HG02571 (cell line): Measurements from ENCODE around the gene MSI2.

Experiments
- ATAC-seq: cut with Tn5 transposase; IDR thresholded peaks from one replicate; pipeline ENCODE4 v1.9.1; 2021; ENCODE audit warnings: mild to moderate bottlenecking, moderate library complexity; ENCODE audit not compliant: unreplicated experiment

The MSI2 gene

DNA sequence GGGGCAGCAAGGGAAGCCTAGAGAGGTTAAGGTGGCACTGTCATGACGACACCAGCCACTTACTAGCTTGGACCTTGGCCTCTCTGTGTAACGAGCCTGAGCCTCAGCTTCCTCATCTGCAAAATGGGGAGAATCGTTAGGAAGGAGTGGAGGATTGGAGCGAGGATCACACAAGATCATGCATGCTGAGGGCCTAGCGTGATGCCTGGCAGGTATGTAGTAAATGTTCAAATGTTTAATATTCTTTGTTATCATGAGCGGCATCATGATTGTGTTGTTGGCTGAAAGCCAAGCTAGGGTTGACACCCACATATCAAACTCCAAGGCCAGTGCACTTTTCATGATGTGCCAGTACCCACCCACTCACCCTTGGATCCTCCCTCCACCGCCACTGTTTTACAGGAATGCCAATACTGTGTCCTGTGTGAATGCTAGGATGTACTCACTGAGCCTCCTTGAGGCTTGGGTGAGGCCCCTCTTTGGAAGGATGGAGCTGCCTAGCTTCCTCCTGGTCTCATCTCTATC lies 192.5 kb downstream of the MSI2 start:
- no peak for ATAC-seq

DNA sequence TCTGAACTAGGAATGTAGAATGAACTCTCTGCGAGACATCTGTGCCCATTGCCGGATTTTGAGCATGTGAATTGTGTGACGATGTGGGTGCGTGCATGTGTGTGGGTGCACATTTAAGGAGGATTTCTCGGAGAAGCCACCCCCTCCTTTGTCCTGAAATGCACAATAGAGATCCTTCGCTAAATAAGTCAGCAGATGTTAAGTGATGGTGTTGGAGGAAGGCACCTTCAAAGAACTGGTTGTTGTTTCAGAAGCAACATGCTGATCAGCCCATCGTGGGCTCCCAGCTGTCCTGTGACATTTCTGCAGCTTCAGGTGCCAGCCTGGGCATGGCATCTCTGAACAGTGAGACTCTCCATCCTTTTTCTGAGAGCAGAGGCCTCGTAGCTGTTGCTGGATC lies 194.9 kb downstream of the MSI2 start:
- no peak for ATAC-seq

DNA sequence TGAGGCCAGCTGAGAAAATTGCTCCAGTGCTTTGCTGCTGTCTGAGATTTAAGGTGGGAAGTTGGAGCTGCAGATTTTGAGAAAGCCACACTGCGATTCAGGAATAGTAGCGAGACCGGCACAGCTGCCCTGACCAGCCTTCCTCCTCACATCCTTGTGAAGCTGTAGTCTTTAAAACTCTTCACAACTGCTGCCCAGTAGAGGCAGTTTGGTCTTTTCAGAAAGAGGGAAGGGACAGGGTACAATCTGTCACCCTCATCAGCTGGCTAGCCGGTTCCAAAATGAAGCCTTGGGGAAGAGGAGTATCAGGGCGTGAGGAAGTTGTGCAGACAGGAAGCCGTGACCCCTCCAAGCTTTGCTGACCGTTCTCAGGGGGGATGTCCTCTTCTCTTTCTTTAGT lies 195.3 kb downstream of the MSI2 start:
- no peak for ATAC-seq

DNA sequence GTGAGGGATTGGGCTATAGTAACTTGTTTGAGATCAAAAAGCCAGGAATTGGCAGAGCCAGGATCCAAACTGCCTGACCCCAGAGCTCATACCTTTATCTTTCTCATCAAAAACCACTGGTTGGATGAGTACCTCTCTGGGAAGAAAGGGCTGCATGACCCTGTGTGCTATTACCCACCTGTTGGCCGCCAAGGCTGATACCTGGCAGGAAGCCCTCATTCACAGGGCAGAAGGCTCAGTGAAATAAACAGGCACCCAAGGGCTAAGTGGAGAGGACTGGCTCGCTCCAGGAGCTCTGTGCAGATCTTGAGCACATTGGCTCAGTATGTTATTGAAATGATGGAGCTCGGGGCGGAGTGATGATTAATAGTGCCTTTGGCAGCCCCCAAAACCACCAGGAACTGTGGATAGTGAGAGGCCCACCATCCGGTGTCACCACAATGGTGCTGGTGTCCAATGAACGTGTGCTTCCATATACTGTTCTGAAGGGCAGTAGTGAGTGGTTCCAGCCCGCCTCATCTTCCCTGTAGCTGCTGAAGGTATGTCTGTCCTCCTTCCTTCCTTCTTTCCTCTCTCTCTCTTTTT lies 197.6 kb downstream of the MSI2 start:
- no peak for ATAC-seq

DNA sequence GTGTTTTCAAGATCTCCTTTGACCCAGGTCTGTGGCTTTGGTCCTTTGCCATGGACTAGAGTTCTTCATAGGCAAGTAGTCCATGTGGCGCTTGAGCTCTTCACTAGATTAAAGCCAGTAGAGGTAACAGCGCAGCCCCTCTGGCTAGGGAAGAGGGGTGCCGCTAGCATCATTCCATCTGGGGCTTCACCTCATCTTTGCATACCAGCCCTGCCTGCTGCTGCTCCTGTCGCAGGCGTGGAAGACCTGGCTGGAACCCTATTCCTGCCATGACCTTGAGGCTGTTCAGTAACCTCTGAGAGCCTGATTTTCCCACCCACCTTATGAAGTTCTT lies 198.4 kb downstream of the MSI2 start:
- no peak for ATAC-seq

DNA sequence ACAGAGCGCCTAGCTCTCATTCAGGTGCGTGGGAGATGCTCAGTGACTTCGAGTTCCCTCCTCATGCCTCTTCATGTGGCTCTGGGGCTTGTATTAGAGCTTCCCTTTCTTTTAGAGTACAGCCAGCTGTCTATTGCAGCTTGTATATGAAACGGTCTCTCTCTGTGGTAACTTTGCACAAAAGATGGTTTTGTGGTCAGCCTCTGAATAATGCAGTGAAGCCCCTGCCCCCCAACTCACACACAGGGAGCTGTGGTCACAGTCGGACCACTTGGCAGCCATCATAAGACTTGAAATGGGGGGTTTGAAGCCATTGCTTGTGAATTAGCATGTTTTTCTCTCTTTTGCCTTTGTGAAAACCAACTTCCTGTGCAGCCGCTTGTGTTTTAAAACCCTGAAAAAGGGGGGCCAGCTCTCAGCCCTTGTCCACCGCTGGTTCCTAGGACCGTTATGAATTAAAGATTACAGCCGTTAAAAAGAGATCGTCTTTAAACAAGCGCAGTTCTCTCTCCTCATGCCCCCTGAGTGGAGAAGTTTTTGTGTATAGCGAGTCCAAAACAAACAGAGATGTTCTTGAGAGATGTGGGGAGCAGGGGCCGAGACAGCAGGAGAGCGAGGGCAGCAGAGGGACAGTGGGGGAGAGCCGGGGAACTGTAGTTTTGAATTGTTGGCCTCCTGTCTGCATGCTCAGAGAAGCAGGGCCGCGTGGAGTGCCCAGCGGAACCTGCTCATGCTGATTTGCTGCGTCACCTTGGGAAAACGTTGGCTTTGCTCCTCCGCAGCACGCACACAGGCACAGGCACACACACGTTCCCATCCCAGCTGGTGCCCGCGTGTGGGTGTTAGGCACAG lies 199.0 kb downstream of the MSI2 start:
- peak; percentile 56 for ATAC-seq

DNA sequence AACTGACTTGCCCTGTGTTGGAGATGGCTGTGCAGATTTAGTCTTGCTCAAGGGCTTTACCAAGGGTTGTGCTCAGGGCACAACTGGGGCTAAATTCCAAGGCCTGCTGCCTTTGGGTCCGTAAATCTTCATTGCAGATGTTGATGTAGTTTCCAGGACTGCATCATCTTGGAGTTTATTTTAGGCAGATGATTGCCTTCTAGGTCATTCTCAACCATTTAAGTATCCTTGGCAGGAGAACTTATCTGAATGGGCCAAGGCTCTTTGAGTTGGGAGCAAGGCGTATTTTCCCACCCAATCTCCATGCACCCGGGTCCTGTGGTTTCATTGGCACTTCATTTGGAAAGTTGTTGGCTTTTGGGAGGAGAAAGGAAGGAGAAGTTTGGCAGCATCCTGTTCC lies 200.3 kb downstream of the MSI2 start:
- ATAC-seq: no peak

DNA sequence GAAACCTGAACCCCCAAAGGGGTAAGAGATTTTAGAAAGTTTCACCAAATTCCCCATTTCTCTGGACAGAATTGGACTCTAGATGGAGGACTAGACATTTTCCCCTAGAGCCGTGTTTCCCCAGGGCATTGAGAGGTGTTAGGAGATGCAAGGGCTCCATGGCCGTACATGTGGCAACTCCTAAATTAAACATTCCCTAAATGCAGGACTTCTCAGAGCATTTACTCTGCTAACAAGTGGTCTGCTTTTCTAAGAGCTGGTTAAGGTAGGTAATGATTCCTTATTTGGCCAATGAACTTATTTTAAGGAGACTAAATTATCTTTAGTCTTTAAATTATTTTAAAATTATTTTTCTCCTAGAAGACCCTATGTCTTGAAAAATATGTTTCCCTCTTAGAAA lies 200.9 kb downstream of the MSI2 start:
- no peak for ATAC-seq

DNA sequence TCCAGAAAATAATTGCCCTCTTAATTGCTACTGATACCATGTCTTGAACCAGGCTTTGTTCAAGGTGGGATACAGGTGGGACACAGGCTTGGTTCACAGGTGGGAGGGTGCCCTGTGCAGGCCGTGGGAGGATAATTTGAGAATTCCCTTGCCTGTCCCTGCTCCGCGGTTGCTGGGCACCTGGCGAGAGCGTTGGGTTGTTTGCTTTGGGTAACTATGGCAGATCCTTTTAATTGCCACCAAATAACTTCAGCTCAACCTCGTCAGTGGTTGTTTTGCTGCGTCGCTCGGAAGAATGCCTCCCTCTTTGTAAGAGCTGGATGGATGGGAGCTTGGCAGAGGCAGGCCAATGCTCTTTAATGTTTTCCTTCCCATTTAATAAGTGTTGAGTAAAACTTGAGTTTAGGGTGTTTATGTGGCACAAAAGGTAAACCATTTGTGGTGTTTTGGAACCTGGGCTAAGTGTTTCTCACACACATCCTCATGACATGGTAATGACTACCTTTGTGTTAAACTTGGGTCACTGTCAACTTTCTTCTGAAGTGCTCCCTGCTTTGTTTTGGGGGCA lies 202.5 kb downstream of the MSI2 start:
- ATAC-seq: no peak

DNA sequence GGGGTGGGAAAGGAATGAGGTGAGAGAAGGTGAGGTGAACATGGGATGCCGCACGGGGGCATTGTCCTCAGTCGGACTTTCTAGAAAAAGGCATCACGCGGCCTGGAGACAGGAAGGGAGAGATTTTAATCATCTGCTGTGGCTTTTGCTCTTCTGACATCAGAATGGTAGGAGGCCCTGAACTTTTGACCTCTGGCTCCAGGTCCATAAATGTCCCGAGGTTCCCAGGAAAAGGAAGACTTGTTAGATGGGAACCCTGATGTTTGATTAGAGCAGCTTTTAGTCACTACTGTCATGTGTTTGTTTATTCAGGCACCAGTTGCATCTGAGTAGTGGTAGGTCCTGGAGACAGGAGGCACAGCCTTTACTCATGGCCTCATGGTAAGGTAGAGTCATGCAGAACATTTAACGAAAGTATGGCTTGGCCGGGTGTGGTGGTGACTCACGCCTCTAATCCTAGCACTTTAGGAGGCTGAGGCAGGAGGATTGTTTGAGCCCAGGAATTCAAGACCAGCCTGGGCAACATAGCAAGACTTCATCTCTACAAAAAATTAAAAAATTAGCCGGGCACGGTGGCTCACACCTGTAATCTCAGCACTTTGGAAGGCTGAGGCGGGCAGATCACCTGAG lies 203.1 kb downstream of the MSI2 start:
- ATAC-seq: no peak

DNA sequence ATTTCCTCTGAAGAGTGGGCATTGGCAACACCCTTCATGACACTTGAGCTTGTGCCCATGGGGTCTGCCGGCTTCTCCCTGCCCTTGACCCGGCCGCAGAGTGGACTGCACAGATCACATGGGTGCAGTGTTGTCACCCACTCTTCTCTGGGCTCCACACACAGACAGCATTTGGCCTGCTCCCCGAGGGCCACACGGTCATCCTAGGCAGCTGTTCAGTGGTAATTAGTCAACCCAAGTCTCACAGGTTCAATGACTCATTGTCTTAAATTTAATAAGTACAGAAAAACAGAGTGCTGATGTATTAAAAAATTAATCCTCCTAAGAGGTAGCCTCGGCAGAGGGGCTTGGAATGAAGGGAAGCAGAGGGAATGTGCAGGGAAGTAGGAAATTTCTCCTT lies 204.8 kb downstream of the MSI2 start:
- no peak for ATAC-seq

DNA sequence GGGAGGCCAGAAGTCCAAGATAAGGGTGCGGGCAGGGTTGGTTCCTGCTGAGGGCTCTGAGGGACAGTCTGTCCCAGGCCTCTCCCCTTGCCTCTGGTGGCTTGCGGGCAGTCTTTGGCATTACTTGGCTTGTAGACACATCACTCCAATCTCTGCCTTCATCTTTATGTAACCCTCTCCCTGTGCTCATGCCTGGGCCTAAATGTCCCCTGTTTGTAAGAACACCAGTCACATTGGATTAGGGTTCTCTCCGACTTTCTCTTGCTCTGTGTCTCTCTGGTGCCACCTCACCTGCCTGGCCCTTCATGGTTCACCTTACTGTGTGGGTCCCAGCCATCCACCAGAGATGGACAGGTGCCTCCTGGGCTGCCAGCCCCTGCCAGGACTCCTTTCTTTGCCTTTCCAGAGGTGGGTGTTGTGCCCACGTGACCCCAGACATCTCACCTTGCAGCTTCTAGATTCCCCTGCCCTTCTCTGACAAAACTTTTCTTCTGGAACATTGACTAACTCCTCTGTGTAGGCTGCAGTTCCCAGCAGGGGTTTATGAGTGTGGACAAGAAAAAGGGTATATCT lies 205.8 kb downstream of the MSI2 start:
- no peak for ATAC-seq

DNA sequence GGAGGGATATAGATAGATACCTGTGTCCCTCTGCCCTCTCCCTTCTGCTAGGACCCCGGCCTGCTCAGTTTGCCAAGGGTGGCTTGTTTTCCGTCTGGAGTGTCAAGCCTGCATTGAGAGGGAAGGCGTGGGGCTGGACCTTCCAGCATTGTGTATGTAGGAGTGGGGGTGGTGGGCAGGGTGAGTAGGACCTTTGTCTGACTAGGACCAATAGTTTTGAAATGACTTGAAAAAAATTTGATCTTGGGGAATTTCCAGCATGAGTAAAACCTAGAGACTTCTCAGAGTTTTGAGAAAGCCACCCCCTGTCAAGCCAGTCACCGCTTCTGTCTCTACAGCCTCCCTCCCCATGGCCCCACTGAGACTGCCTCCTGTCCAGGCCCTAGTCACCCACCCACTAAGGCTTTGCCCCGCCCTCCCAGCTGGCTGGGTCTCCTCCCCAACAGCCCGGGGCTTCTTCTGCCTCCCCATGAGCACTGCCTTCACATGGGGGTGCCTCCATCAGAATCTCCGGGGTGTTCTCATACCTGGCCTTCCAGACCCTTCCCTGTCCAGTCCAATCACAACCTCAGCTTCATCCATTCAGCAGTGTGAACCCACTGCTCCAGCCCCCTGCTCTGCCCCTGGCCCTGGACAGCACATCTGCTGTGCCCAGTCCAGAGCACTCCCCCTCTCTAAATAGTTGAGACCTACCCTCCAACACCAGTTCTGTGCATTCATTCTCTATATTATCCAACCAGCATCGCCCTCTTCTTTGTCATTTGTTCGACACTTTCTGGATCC lies 207.0 kb downstream of the MSI2 start:
- peak; percentile 86 for ATAC-seq

DNA sequence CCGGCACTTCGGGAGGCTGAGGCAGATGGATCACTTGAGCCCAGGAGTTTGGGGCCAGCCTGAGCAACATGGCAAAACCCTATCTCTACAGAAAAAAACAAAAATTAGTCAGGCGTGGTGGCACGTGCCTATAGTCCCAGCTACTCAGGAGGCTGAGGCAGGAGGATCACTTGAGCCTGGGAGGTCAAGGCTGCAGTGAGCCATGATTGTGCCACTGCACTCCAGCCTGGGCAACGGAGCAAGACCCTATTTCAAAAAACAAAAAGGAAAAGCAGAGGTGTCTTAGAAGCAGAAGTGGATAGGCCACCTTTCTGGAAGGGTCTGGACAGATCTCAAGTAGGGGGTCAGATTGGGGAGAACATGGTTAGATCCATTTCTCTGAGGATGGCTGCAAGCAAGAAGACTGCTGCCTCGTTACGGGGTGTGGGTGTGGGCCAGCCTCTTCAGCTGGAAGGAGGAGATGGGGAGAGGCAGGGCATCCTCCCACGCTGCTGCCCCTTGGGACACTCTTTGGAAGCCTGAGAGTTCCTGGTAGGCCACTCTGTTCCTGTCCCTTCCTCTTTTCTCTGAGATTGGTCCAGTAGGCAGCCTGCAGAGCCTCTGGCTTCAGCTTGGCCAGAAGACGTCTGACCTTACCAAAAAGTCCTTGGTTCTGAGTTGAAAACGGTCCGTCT lies 208.0 kb downstream of the MSI2 start:
- no peak for ATAC-seq

DNA sequence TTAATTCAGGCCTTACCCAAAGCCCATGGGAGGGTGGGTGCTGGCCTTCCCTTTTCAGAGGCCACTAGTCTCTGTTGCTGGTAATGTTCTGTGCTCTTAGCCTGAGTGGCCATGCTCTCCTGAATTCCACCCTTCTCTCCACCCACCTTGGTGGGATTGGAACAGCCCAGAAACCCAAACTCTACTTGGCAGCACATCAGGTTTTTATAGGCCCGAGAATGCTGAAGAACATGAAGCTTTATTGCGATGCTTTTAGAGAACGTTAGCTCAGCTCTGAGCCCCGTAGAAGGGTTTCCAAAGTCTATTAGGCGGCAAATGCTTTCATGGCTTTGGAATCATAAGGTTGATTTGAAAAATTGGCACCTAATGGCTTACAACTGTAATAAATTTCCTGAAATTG lies 209.3 kb downstream of the MSI2 start:
- ATAC-seq: no peak

DNA sequence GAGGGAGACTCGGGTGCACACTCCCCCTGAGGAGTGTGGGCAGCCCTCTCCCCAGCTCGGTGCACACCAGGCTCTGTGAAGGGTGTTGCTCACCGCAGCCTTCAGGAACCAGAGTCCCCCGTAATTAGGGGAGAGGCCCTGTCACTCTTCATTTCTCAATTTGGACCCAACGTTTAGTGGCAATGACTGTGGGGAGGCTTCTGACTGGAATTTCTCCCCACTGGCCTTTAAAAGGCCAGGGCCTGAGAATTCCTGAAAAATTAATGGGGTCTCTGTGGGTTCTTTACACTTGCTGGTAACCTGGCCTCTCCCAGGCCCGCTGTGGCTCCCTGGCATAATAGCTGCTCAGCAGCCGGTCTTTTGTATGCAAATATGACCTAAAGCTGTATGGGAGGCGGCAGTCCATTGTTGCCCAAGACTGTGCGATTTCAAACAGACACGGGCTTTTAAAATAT lies 209.7 kb downstream of the MSI2 start:
- ATAC-seq: no peak

DNA sequence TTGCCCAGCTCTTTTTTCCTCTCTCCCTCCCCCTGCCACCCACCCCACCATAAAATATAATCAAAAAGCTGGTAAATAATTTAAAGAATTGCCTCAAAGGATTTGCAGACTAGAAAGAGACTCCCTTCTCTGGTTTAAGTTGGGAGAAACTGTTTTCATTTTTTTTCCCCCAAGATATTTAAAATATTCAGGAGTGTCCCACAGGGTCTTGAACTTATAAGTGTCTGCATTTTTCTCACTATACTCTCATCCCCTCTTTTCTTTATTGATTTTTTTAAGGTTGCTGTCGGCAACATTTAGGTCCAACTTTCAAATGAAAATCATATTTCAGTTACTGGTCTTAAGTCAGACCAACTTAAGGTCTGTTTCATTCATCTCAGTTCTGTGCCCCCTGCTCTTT lies 210.2 kb downstream of the MSI2 start:
- no peak for ATAC-seq

DNA sequence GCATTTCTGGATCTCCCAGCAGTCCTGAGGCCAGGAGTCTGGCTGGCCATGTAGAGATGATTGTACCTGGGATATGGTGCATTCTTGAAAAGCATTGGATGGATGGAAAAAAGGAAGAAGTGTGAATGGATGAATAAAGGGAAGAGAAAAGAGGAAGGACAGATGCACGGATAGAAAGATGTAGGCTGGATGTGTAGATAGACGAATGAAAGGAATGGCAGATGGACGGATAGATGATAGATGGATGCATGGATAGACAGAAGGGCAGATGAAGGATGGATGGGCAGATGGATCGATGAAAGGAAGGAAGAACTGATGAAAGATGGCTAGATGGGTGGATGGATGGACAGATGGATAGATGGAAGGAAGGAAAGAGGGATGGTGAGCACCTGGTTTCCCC lies 210.9 kb downstream of the MSI2 start:
- ATAC-seq: no peak

DNA sequence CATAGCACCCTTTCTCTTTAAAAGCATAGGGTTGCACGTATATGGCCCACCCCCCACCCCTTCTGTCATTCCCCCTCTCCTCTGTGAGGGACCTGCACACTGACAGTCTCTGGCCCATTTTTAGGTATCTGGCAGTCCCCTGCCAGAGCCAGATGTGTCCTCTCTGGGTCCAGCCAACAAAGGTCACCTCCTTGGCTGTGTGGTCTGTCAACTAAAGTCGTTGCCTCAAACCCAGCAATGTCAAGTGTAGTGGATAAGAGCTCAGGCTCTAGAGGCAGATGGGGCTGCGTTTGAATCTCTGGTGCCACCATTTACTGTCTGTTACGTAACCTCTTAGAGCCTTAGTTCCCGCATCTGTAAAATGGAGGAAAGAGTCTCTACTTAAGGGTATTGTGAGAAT lies 211.5 kb downstream of the MSI2 start:
- no peak for ATAC-seq
